Brain microvascular endothelial cell (primary cell): ENCODE results near the gene TMEM8B.

ENCODE experiments used
- DNase-seq: peaks from one replicate; pipeline ENCODE4 v3.0.0-alpha.2; 2020
- H3K27ac ChIP-seq: fragments of 250-450 bp; sonication (Bioruptor Pico); 2 replicates; pipeline ENCODE4 v1.5.1; 2020; ENCODE audit warnings: mild to moderate bottlenecking, moderate library complexity
- H3K27me3 ChIP-seq: fragments of 250-450 bp; sonication (Bioruptor Pico); replicated peaks from 2 replicates; pipeline ENCODE4 v1.5.1; 2020; ENCODE audit warnings: mild to moderate bottlenecking
- H3K36me3 ChIP-seq: fragments of 250-450 bp; sonication (Bioruptor Pico); replicated peaks from 2 replicates; pipeline ENCODE4 v1.5.1; 2020; ENCODE audit warnings: mild to moderate bottlenecking
- H3K4me3 ChIP-seq: 2 replicates; pipeline ENCODE4 v1.5.1; 2011; ENCODE audit warnings: low read depth, mild to moderate bottlenecking, control low read depth, low read length, moderate library complexity
- CTCF ChIP-seq: IDR thresholded peaks from 2 replicates; pipeline ENCODE4 v1.5.1; 2011; ENCODE audit warnings: low read depth, mild to moderate bottlenecking, moderate library complexity, low read length, control low read depth, inconsistent platforms; ENCODE audit errors: missing control alignments
- in situ Hi-C: cut with HindIII; loops from 2 replicates; pipeline ENCODE4 v1.10.0; 2017; ENCODE audit warnings: low sequenced_read_pairs, low pct_ligation_motif_present

TMEM8B gene

DNA sequence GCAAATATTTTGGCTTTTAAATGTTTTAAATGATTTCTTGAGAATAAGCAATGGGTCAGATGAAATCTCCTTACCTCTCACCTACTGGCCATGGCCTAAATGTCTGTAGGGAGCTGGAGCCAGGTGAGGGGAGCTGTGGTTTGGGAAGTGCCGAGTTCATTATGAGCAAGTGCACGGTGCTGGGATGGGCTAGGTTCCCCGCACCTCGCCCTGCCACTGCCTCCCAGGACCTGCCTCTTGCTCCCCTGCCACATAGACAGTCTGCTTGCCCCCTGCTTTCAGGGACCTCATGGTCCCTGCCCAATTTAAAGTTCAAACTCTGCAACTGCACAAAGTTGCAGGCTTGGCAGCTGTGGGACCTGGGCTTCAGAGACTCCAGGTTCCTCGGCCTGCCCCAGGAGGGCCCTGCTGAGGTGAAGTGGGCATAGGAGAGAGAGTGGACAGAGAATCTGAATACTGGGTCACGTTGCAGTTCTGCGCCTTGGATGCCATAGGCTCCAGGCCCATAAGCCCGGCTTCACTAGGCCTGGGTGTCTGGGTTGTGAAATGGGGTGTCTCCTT is 35.7 kb downstream of the TMEM8B start:
- H3K36me3 ChIP-seq = no peaks in the 10 kb centered on the region
- DNase-seq = no peak
- in situ Hi-C loops = no loop called here
- TF ChIP-seq CTCF = no peak
- peaks cover 1% of the 10 kb centered on the region for H3K27me3 ChIP-seq
- H3K4me3 ChIP-seq = no peak overlapping the region
- no peak overlapping the region for H3K27ac ChIP-seq

DNA sequence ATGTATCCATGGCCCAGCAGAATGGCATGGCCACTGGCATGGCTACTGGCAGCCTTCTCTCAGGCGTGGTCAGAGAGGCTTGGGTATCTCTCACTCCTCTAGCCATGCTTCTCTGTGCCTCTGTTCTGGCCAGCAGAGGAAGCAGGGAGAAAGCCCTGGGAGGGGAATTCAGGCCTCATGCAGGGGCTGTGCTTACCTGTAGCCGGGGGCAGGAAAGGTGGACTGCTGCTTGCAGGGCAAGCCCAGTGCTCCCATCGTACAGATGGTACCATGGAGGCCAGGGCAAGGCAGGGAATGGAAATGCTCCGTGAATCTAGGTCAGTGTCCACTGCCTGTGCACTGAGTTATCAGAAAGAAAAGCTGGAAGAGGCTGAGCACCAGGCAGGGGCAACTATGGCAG is 38.5 kb downstream of the TMEM8B start:
- Histone ChIP-seq H3K4me3 (no peak overlapping the region), H3K36me3 (no peaks in the 10 kb centered on the region), H3K27me3 (no peaks in the 10 kb centered on the region), H3K27ac (no peak overlapping the region)
- in situ Hi-C loops = no loop called here
- no peak for DNase-seq
- no peak for TF ChIP-seq CTCF

DNA sequence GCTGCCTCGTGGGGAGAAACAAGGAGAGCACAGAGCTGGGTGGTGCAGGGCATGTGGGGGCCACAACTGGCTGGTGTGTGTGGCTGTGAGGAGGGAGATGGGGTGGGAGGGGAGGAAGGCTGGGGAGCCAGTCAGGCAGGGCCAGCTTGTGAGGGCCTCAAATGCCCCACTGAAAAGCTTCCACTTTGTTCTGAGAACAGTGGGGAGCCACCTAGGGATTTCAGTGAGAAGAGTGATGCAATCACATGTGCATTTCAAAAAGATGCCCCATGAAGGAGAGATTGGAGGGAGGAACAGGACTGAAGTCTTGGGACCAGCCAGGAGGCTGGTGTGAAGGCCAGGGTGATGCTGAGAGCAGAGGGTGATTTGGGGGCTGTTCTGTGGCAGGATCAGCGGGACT is 39.9 kb downstream of the TMEM8B start:
- TF ChIP-seq CTCF = no peak
- H3K4me3 ChIP-seq = no peak overlapping the region
- DNase-seq = no peak
- in situ Hi-C loops = no loop called here
- H3K27me3 ChIP-seq = no peaks in the 10 kb centered on the region
- no peaks in the 10 kb centered on the region for H3K36me3 ChIP-seq
- no peak overlapping the region for H3K27ac ChIP-seq

DNA sequence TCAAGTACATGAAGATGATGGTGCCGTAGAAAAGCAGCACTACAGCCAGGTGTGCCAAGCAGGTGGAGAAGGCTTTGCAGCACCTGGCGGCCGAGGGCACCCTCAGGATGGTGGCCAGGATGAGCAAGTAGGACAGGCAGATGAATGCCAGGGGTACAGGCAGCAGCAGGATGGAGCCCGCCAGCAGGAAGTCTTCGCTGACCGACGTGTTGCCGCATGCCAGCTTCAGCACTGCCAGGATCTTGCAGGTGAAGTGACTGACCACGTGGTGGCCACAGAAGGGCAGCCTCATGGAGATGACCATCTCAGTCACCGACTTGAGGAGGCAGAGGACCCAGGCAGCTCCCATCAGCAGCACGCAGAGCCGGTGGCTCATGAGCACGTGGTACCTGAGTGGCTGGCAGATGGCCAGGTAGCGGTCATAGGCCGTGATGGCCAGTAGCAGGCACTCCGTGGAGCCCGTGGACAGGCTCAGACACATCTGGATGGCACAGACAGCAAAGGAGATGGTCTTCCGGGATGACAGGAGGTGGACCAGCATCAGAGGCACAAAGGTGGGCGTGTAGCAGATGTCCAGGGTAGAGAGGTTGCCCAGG is 40.7 kb downstream of the TMEM8B start:
- Histone ChIP-seq H3K36me3 (no peaks in the 10 kb centered on the region), H3K4me3 (no peak overlapping the region), H3K27me3 (no peaks in the 10 kb centered on the region), H3K27ac (no peak overlapping the region)
- TF ChIP-seq CTCF = no peak
- DNase-seq = no peak
- in situ Hi-C loops = no loop called here

- H3K27ac ChIP-seq = no peak within 1 kb of the TSS
- no peak for TF ChIP-seq CTCF
- in situ Hi-C loops = no loop called here
- no peak for DNase-seq
- H3K4me3 ChIP-seq = no peak within 1 kb of the TSS
- no peaks in the 10 kb centered on the region for H3K27me3 ChIP-seq
- H3K36me3 ChIP-seq = no peaks in the 10 kb centered on the region
Observed at GRCh38 chr9:35870351-35870923, 41.4 kb downstream of the TMEM8B start, which contains the start of gene OR13J1. TSS of gene OR13J1 (minus strand) at chr9:35870401. CDS start at chr9:35870401, 0 bp downstream.
